CD4-positive, alpha-beta T cell treated with Interferon gamma for 1 hour (primary cell): ENCODE results near the gene ITGB2.

Experiments used
- DNase-seq: peaks from one replicate; pipeline ENCODE4 v3.0.0-alpha.2; 2020

ITGB2 gene

DNA sequence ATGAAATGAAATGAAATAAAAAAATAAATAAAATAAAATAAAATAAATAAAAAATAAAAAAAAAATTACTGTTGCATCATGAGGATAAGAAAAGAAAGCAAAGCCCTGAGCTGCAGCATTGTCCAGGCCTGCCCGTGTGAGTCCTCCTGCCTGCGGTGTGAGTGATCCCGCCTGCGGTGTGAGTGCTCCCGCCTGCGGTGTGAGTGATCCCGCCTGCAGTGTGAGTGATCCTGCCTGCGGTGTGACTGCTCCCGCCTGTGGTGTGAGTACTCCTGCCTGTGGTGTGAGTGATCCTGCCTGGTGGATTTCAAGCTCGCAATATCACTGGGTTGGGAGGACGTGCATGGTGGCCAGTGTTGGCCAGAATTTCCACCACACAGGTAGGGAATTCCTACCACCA, 24.8 kb downstream of the ITGB2 start:
- DNase-seq = no peak

DNA sequence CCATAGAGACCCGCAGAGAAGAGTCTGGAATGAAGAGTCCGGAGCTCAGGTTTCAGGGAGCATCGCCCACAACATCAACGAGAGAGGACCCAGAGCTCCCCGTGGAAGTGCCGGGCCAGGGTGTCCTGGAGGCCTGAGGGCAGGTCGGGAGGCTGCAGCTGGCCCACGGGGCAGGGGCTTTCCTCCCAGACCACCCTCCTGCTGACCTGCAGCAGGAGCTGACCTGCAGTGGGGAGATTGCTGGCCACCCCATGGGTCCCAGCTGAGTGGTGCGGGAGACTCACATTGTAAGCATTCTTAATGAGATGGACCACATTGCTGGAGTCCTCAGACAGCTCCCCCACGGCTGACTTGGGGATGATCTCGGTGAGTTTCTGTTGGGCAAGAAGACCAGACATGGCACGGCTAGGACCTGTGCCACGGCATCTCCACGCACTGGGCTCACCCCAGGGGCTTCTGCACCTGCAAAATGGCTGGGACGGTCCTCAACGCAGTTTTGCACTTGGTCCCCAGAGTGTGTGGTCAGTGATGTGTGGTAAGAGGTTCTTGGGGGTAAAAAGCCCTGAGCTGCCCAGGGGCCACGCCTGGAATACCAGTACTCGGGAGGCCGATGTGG, 25.9 kb downstream of the ITGB2 start:
- no peak for DNase-seq

DNA sequence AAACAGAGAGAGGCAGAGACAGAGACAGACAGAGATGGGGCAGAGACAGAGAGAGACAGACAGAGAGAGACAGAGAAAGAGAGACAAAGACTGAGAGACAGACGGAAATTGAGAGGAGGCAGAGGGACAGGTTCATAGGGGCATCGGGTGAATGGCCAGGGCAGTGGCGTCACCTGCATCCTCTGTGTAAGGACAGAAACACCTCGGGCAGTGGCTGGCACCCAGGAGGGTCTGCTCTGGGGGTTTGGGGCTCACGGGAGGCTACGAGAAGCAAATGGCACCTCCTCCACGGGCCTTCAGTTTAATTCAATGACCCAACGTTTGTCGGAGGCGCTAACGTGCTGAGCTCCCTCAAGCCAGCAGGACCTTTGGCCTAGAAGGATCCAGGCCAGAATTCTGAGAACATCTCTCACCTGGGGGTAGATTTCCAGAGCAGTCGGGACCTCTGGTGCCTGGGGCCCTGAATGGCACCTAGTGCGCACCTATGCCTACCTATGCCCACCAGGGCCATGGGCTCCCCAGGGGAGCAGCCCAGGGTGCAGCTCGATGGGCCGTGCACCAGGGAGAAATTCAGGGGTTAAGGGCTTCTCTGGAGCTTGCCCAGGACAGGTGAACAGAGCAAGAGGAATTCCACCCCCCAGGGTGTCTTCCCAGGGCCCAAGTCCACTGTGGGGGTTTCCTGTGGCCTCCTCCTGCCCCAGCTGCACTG, 26.6 kb downstream of the ITGB2 start:
- no peak for DNase-seq

DNA sequence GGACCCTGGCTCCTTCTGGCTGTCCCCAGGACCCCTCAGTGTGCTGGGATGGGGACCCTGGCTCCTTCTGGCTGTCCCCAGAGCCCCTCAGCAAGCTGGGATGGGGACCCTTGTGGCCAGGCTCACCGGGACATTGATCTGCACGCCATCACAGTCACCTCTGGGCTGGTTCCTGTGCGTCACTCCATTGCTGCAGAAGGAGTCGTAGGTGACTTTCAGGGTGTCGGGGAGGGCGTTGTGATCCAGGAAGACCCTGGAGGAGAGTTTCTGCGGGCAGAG, 27.5 kb downstream of the ITGB2 start:
- DNase-seq = no peak

DNA sequence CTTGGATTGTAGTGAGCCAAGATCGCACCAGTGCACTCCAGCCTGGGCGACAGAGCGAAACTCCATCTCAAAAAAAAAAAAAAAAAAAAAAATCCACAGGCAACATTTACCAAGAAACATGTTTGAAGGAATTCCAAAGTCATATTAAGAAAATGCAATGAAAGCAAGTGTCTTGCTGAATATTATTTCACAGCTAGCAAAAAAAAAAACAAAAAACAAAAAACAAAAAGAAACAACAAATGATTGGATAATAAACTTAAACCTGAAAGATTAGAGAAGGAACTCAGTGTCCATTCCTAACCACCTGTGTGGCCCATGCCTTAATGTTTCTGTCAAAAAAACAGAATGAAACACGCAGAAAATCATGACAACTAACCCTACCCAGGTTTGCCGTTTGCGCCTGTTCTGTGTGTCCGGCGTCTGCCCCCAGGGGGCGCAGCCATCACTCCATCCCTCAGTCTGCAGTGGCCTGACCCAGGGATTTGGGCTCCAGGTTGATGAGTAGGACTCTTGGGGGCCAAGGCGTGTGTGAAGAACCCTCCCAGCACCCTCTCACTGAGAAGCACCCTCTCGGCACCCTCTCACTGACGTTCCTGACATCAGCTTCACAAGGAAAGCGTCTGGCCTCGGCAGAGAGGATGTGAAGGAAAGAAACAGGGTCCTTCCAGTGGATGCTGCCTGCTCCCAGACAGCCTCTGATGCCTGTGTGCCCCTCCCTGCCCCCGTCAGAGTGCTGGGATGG, 28.0 kb downstream of the ITGB2 start:
- peak; percentile 74 for DNase-seq

DNA sequence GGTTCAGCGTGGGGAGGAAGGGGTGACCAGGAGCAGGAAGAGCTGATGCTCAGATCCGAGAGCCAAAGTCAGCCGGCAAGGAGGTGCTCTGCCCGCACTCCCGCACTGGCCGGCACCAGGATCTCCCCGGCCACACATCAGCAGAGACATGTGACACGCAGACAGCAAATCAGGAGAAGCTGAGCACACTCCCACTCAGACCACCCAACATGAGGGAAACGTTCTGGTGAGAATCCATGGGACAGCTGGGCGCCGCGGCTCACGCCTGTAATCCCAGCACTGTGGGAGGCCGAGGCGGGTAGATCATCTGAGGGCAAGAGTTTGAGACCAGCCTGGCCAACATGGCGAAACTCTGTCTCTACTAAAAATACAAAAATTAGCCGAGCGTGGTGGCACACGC, 28.6 kb downstream of the ITGB2 start:
- DNase-seq = no peak

DNA sequence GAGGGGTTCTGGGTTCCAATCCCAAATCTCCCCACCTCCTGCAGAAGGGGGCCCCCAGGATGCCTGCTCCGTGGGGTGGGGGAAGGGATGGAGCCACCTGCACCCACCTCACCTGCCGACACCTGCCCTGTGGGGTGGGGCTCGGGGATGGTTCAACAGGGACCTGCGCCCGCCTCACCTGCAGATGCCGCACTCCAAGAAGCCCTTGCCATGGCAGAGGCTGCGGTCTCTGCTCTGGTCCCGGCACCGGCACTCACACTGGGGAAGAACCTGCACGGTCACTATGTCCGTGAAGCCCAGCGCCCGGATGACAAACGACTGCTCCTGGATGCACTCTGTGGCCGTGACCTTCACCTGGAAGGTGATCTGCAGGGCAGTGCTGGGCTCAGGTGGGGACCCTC, 29.1 kb downstream of the ITGB2 start:
- DNase-seq = no peak

DNA sequence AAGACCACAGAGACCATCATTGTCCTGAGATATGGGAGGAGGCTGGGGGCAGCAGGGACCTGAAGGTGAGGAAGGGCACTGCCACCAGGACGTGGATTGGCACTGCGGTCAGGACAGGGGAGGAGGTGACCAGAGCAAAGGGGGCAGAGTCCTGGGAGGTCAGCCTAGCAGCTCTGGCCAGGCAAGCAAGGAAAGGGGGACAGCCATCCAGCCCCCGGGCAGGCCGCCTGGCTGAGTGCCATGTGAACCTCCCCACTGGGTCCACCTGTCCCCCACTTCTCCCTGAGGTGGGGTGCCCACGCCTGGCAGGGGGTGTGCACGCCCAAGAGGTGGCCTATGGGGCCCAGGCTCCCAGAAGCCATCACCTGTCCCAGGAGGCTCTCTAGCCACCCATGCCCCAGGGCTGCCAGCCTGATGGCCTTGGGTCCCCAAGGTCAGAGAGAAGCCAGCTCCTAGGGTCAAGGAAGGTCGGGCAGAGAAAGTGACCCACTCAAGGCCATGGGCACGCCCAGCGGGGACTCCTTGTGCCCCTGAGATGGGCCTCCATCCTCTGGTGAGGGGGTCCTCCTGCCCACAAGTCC, 29.6 kb downstream of the ITGB2 start:
- no peak for DNase-seq

DNA sequence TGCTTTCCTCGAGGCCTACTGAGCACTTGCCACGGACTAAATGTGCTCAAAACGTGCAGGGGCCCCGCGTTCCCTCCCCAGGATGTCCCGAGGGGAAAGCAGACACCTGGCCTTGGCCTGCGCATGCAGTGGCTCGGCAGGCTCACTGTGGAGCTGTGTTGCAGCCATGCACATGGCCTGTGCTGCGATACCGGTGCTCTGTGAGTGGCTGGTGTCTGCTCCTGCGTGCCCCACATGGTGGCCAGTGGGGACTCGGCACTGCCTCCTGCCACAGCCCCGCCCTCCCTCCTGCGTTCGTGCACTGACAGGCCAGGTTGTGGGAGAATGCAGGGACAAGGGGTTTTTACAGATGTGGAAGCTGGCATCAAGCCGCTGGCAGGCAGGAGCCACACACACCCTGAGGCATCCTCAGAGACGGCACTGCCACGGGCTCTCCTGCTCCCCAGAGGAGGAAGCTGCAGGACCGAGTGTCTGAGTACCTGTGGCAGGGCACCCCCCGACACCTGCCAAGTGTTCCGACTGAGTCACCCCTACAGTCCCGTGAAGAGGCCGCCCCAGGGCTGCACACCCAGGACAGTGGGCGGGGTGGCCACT, 30.3 kb downstream of the ITGB2 start:
- no peak for DNase-seq

DNA sequence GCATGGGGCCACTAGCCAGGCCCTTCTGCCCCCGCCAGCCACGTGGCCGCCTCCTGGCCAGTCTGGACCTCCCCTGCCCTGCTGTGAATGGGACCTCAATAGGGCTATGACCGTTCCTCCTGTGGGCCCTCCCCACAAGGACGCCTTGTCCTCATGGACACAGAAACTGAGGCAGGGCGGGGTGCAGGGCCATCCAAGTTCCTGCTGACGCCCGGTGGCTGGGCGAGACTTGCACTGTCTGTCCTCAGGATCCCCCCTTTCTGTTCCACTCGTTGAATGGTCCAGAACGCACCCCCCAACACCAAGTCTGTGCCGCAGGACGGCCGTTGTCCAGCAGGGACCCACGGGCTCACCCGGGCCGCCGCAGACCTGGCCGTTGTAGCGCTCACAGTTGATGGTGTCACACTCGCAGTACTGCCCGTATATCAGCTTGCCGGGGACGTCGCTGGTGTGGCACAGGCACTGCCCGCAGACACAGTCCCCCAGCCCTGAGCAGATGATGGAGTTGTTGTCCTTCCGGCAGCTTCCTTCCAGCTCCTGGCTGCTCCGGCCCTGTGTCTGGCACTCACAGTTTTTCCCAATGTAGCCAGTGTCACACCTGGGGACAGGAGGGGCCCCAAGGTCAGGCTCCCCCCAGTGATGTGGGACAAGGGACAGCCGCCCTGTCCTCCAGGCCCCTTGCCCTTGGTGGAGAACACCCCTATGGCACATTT, 30.9 kb downstream of the ITGB2 start:
- DNase-seq = no peak

DNA sequence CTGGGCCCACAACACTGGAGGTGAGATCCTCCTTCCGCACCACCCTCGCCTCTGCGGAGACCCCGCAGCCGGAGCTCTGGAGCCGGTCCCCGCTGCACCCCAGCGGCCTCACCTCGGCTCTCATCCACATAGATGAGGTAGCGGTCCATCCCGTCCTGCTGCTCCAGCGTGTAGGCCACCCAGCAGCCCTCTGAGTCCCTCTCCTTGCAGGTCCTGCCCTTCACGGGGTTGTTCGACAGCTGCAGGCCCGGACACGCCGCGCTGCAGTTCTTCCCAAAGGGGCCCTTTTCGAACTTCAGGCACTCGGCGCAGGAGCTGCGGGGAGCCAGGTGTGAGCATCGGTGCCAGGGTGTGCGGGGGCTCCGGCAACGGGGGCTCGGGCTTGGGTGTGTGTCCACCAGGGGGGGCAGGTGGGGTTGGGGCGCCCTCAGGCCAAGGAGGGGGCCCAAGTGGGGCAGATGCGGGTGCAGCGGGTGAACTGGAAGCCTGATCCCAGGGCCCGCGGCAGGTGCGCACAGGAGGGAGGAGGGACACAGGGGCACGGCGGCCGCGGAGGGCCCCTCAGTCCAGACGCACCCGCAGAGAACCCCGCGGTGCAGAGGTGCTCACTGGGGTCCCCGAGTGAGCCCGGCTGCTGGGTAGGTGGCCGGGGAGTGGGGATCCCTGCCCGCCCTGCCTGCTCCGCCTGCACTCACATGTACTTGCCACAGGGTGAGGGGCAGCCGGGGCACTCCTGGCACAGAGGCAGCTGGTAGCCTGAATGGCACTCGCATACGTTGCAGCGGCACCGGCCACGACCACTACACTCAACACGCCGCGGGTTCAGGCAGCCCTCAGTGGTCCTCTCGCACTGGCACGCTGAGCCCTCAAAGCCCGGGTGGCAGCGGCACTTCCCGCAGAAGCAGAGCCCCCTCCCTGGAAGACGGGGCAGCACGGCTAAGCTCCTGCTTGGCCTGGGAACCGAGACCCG, 31.8 kb downstream of the ITGB2 start:
- no peak for DNase-seq

DNA sequence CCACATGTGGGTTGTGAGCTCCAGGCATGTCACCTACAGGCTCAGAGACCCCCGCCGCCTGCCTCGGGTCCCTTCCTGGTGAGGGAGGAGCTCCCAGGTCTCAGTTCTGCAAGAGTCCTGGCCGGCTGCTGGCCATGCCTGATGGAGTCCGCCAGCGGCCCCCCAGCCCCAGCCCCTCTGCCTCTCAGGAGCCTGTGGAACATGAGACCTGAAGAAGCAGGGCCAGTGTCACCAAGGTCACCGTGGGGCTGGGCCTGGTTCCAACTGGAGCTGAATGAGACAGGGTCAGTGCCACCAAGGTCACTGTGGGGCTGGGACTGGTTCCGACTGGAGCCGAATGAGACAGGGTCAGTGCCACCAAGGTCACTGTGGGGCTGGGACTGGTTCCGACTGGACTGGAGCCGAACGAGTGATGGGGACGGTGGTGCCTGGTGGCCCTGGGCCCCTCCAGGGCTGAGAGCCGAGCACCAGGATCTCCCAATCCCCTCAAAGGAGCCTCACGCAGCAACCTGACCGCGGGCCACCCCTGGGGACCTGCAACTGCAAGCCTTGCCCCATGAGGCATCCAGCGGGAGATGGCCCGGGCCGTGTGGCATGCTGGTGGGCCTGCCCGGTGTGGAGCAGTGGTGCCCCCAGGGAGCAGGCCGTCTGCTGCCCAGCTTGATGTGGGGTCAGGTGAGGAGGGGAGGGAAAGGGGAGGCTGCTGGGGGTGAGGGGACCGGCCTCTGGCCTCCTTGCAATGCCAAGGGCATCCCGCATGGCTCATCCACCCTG, 32.7 kb downstream of the ITGB2 start:
- DNase-seq = no peak

DNA sequence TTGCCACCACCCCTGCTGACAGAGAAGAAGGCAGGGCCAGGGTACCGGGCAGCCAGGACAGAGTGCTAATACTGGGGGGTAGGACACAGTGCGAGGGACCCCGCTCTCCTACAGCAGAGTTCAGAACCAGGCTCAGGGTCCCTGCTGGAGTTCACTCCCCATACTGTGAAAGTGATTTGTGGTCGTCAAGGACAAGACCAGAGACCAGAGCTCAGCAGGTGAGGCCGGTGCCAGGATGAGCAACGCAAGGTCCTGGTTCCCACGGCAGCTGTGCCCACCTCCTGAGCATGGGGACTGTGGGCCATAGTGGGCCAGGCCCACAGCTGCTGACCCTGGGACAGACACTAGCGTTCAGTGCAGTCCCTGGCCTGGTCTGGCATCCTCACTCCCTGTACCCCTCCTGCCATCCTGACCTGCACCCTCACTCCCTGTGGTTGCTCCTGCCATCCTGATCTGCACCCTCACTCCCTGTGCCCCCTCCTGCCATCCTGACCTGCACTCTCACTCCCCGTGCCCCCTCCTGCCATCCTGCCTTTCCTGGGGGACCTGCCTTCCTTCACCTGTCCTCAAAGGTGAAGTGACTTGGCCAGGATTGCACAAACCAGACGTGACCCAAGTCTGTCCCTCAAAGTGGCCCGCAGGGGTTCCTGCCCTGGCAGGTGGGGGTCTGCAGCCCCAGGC, 33.4 kb downstream of the ITGB2 start:
- no peak for DNase-seq

DNA sequence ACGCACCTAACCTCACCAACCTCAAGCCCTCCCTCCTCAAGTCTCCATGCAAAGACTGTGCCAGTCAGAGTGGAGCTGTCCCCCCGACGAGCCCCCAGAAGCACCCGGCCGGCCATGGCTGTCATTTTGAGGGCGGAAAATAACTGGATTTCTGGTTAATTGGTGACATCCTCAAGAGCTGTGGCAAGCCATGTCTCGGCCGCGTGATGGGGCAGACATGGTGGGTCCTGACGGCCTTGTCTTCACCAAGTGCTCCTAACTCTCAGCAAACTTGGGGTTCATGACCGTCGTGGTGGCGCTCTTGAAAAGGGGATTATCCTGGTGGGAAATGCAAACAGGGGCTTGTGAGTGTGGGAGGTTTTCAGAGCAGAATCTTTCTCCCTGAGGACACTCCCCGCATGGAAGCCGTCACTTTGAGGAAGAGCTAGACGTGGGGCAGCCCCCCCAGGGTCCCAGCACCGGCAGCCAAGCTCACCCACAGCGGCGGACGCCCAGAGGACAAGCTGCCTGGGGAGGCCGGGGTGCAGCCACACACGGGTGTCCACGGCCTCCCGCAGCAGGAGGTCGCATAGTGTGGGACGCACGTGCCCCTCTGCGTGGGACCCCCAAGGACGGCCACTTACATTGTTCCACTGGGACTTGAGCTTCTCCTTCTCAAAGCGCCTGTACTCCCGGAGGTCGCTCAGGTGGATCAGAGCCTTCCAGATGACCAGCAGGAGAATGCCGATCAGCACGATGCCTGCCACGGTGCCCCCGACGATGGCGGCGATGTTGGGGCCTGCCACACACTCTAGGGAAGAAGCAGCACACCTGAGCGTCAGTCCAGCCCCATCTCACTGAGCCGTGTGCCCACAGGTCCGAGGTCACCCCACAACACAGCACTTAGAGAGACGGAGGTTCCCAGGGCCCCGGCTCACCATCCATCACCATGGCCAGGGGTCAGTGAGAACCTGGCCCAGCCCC, 34.3 kb downstream of the ITGB2 start:
- no peak for DNase-seq

DNA sequence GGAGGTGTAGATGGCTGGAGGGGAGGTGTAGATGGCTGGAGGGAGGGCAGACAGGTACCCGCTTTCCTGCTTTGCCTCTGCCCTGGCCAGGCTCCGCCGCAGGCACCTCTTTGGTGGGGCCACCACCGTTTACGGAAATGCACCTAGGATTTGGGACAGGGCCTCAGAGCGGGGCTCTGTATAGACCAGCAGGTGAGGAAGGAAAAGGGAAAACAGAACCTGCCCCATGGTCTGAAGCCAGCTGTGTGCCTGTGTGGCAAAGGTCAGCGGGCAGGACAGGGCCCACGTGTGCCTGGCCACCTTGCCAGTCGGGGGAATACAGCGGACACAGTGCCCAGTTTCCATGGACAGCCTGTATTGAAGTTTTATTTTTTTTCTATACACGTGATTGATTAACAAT, 35.1 kb downstream of the ITGB2 start:
- no peak for DNase-seq

DNA sequence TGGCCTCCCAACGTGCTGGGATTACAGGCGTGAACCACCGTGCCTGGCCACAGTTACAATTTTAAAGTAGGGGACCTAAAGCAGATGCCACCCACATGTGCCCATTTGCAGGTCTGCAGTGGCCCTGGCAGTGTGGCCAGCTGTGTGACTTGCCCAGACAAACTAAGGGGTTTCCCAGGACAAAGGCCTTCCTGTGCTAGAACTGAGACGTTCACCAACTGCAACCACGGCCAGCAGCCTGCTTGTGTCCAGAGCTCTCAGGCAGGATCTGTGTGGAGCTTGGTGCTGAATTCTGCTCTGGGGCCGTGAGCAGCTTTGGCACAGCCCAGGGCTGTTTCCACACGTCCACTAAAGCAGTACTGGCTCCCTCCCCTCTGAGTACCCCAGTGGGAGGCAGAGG, 36.6 kb downstream of the ITGB2 start:
- DNase-seq = no peak

DNA sequence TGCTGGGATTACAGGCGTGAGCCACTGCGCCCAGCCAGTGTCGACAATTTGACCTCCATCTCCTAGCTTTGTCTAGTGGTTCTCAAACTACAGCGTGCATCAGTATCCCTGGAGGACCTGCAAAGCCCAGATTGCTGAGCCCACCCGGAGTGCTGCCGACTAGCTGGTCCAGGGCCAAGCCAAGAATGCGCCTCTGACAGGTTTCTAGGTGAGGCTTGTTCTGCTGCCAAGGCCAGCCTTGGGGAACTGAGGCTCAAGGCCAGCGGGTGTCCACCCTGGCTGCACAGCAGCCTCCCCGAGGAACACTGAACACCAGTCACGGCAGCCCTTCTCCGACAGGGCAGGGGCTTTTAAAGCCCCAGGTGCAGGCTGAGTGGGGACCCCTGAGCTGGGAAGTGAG, 37.4 kb downstream of the ITGB2 start:
- no peak for DNase-seq

DNA sequence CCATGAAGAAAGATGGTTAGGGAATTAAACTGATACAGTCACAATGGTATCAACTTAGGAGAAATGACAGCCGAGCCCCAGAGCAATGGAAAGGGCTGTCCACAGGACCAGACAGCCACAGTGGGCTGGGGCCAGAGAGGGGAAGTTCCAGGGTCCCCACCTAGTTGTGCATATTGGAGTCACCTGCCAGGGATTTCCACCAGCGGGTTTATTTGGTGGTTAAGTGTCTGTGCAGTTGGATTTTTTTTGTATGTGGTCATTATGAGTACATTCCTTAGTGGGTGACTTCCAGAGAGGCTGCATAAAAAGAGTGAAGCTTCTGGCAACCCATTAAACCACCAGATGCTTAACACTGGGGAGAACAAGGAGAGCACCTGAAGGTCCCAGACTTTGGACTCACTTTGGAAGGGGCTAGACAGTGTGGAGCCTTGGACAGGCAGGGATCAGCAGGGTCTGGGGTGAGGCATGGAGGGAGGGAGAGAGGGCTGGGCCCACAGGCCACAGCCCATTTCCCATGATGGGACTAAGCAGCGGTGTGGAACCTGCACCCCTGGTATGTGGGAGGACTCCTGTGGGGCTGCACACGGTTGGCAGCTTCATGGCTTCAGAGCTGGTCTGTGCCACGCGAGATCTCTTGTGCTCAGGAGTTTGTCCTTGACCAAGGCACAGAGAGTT, 39.4 kb downstream of the ITGB2 start:
- DNase-seq = no peak
